H1 (cell line): Measurements from ENCODE around the gene THPO.

Source experiments
- ASH2L ChIP-seq: fragments of 200-600, 300-600 bp; sonication (generic); IDR thresholded peaks from one replicate; pipeline ENCODE4 v1.7.1; 2017; ENCODE audit warnings: low read length
- BCL11A ChIP-seq, 2 experiments: IDR thresholded peaks; one replicate each; pipeline ENCODE4 v1.6.1; 2011; ENCODE audit warnings: low read depth in 2 of 2, low read length in 2 of 2, mild to moderate bottlenecking in 2 of 2
- EZH2 ChIP-seq: fragments of 200-600 bp; sonication (generic); IDR thresholded peaks from 2 replicates; pipeline ENCODE4 v1.7.1; 2012; ENCODE audit warnings: low read depth, mild to moderate bottlenecking, moderate library complexity, low read length, inconsistent platforms; ENCODE audit not compliant: severe bottlenecking
- GABPA ChIP-seq: IDR thresholded peaks from 2 replicates; pipeline ENCODE4 v1.6.1; 2011; ENCODE audit warnings: mild to moderate bottlenecking, low read length, moderate library complexity, borderline replicate concordance; ENCODE audit not compliant: insufficient read depth
- JUN ChIP-seq: IDR thresholded peaks from 2 replicates; pipeline ENCODE4 v1.6.1; 2011; ENCODE audit warnings: low read depth, mild to moderate bottlenecking, improper control_type of control experiment, low read length
- MAFK ChIP-seq: IDR thresholded peaks from 2 replicates; pipeline ENCODE4 v1.6.1; 2012; ENCODE audit warnings: low read depth, mild to moderate bottlenecking, improper control_type of control experiment, low read length
- MAX ChIP-seq: IDR thresholded peaks from 2 replicates; pipeline ENCODE4 v1.6.1; 2012; ENCODE audit warnings: inconsistent platforms
- POLR2A ChIP-seq, 2 experiments: IDR thresholded peaks; 1 replicate in 1 of 2; 2 replicates in 1 of 2; pipeline ENCODE4 v1.6.1; 2011; ENCODE audit warnings: low read depth in 2 of 2, low read length in 2 of 2, mild to moderate bottlenecking in 2 of 2; ENCODE audit errors: control extremely low read depth in 1 of 2
- SIX5 ChIP-seq: IDR thresholded peaks from 2 replicates; pipeline ENCODE4 v1.6.1; 2011; ENCODE audit warnings: mild to moderate bottlenecking, low read depth, low read length
- SUZ12 ChIP-seq: fragments of 200-600 bp; sonication (generic); IDR thresholded peaks from 2 replicates; pipeline ENCODE4 v1.6.1; 2012; ENCODE audit warnings: mild to moderate bottlenecking, inconsistent platforms, low read length, moderate library complexity, mixed read lengths
- TCF12 ChIP-seq: IDR thresholded peaks from 2 replicates; pipeline ENCODE4 v1.6.1; 2011; ENCODE audit warnings: low read depth, mild to moderate bottlenecking, low read length
- TF ChIP-seq, protein P1 (sequence below), 3 experiments: IDR thresholded peaks; 1 replicate in 2 of 3; 2 replicates in 1 of 3; pipeline versions ENCODE4 v1.5.1 to v1.6.1; 2011; ENCODE audit warnings: low read length in 3 of 3, mild to moderate bottlenecking in 3 of 3, inconsistent platforms in 2 of 3, low read depth in 1 of 3, moderate library complexity in 1 of 3; ENCODE audit not compliant: insufficient read depth in 1 of 3; ENCODE audit errors: control extremely low read depth in 1 of 3
- TF ChIP-seq, protein P2 (sequence below): IDR thresholded peaks from 2 replicates; pipeline ENCODE4 v1.6.1; 2012; ENCODE audit warnings: inconsistent platforms

GRCh38 chr3:184366619-184367289 lies 11.3 kb downstream of the THPO start:
- TF ChIP-seq TCF12 = no peak
- no peak for TF ChIP-seq POLR2A (IDR thresholded peaks at IDR 0.05; ENCODE audit: control extremely low read depth in 1 of 2, low read depth in 2 of 2, low read length in 2 of 2)
- no peak for TF ChIP-seq BCL11A (IDR thresholded peaks at IDR 0.05; ENCODE audit: low read depth in 2 of 2, low read length in 2 of 2)
- no peak for TF ChIP-seq JUN
- no peak for TF ChIP-seq EZH2
- TF ChIP-seq, protein P1, sequence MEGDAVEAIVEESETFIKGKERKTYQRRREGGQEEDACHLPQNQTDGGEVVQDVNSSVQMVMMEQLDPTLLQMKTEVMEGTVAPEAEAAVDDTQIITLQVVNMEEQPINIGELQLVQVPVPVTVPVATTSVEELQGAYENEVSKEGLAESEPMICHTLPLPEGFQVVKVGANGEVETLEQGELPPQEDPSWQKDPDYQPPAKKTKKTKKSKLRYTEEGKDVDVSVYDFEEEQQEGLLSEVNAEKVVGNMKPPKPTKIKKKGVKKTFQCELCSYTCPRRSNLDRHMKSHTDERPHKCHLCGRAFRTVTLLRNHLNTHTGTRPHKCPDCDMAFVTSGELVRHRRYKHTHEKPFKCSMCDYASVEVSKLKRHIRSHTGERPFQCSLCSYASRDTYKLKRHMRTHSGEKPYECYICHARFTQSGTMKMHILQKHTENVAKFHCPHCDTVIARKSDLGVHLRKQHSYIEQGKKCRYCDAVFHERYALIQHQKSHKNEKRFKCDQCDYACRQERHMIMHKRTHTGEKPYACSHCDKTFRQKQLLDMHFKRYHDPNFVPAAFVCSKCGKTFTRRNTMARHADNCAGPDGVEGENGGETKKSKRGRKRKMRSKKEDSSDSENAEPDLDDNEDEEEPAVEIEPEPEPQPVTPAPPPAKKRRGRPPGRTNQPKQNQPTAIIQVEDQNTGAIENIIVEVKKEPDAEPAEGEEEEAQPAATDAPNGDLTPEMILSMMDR (IDR thresholded peaks at IDR 0.05; ENCODE audit: control extremely low read depth in 1 of 3, insufficient read depth in 1 of 3, low read depth in 1 of 3, low read length in 3 of 3) = no peak
- no peak for TF ChIP-seq MAFK
- TF ChIP-seq, protein P2, sequence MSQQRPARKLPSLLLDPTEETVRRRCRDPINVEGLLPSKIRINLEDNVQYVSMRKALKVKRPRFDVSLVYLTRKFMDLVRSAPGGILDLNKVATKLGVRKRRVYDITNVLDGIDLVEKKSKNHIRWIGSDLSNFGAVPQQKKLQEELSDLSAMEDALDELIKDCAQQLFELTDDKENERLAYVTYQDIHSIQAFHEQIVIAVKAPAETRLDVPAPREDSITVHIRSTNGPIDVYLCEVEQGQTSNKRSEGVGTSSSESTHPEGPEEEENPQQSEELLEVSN = no peak
- TF ChIP-seq SUZ12 = no peak
- no peak for TF ChIP-seq GABPA
- no peak for TF ChIP-seq SIX5
- TF ChIP-seq ASH2L = no peak
- TF ChIP-seq MAX = no peak
